GM19240 (cell line): ENCODE measurements around the gene WARS2.
"Not testable (repeated sequence)": the region's sequence is repeated elsewhere in the genome, so short reads cannot be mapped to it uniquely, and the experiment has no call there.

Experiments used
- DNase-seq: peaks from one replicate; pipeline ENCODE4 v3.0.0; 2011; ENCODE audit warnings: low spot score; ENCODE audit not compliant: insufficient read length

WARS2 gene

GRCh38 chr1:119139857-119140176 is 636 bp downstream of the WARS2 start:
- no peak for DNase-seq

- DNase-seq: no peak
Observed at GRCh38 chr1:119139403-119139802, 1.1 kb downstream of the WARS2 start.

GRCh38 chr1:119136401-119136800 is 4.1 kb downstream of the WARS2 start:
- DNase-seq: no peak

GRCh38 chr1:119133987-119134386 is 6.5 kb downstream of the WARS2 start:
- no peak for DNase-seq

GRCh38 chr1:119132179-119132578 is 8.3 kb downstream of the WARS2 start:
- no peak for DNase-seq

- no peak for DNase-seq
Observed at GRCh38 chr1:119125874-119126273, 14.6 kb downstream of the WARS2 start.

- DNase-seq: no peak
Observed at GRCh38 chr1:119124764-119125163, 15.7 kb downstream of the WARS2 start.

- DNase-seq: not testable (repeated sequence)
Observed at GRCh38 chr1:119121872-119122271, 18.6 kb downstream of the WARS2 start.

- DNase-seq: no peak
Observed at GRCh38 chr1:119116725-119117124, 23.7 kb downstream of the WARS2 start.

GRCh38 chr1:119115736-119116135 is 24.7 kb downstream of the WARS2 start:
- no peak for DNase-seq

- DNase-seq: no peak
Observed at GRCh38 chr1:119115311-119115710, 25.1 kb downstream of the WARS2 start.

GRCh38 chr1:119114786-119115185 is 25.7 kb downstream of the WARS2 start:
- DNase-seq: no peak

- no peak for DNase-seq
Observed at GRCh38 chr1:119112791-119113190, 27.7 kb downstream of the WARS2 start.

GRCh38 chr1:119112244-119112643 is 28.2 kb downstream of the WARS2 start:
- no peak for DNase-seq

- DNase-seq: no peak
Observed at GRCh38 chr1:119108988-119109387, 31.5 kb downstream of the WARS2 start.

- no peak for DNase-seq
Observed at GRCh38 chr1:119103764-119104163, 36.7 kb downstream of the WARS2 start.

GRCh38 chr1:119102051-119102450 is 38.4 kb downstream of the WARS2 start:
- no peak for DNase-seq

GRCh38 chr1:119101563-119101962 is 38.9 kb downstream of the WARS2 start:
- no peak for DNase-seq

- no peak for DNase-seq
Observed at GRCh38 chr1:119099775-119100174, 40.7 kb downstream of the WARS2 start.

- no peak for DNase-seq
Observed at GRCh38 chr1:119097380-119097779, 43.1 kb downstream of the WARS2 start.

GRCh38 chr1:119093721-119094120 is 46.7 kb downstream of the WARS2 start:
- DNase-seq: no peak

GRCh38 chr1:119091618-119092017 is 48.8 kb downstream of the WARS2 start:
- no peak for DNase-seq

GRCh38 chr1:119090250-119090649 is 50.2 kb downstream of the WARS2 start:
- no peak for DNase-seq

GRCh38 chr1:119086830-119087229 is 53.6 kb downstream of the WARS2 start:
- DNase-seq: no peak
